ENCODE results near the gene JMJD6.
"Not testable (repeated sequence)": the region's sequence is repeated elsewhere in the genome, so short reads cannot be mapped to it uniquely, and the experiment has no call there.

The JMJD6 gene

DNA sequence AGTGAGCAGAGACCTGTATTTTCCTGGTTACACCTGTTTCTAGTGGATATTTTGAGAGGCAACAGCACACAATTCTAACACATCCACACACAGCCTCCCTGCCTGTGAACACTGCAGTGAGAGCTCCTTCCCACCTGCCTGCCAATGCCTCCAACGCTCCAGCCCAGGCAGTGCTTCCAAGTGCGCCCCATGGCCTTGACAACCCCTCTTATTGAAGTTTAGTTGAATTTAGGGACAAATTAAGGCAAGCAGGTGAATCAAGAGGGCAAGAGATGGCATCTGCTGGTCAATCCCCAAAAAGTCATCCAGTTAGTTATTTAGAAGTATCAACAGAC lies 10.9 kb downstream of the JMJD6 start:
- no peak for DNase-seq

DNA sequence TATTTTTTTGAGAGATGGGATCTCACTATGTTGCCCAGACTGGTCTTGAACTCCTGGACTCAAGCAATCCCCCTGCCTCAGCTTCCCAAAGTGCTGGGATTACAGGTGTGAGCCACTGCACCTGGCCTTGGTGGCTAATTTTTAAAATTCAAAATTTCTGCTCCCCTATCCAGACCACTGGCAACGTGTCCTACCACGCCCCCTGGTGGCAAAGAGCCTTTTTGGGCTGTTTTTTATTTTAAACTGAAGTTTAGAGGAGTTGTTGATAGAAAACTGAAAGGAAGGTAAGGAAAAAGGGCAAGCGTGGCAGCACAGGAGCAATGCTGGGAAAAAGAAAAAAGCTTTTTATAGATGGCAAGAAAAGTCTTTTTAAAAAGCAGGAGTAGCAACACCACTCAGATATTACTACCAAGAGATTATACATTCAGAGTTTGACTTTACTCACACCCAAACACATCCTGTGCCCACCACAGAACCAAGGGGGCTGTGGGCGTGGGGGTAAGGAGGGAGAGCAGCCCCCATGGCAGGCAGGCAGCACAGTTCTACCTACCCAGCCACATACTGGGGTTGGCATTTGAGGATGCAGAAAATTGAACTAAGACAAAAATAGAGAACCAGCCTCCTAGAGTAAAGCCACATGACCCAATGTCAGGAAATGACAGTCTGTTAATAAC lies 11.4 kb downstream of the JMJD6 start:
- DNase-seq = peak; percentile 50

GRCh38 chr17:76714336-76714735 lies 12.1 kb downstream of the JMJD6 start:
- no peak for DNase-seq

- no peak for DNase-seq
These were observed 12.6 kb downstream of the JMJD6 start for GRCh38 chr17:76713765-76714164.

DNA sequence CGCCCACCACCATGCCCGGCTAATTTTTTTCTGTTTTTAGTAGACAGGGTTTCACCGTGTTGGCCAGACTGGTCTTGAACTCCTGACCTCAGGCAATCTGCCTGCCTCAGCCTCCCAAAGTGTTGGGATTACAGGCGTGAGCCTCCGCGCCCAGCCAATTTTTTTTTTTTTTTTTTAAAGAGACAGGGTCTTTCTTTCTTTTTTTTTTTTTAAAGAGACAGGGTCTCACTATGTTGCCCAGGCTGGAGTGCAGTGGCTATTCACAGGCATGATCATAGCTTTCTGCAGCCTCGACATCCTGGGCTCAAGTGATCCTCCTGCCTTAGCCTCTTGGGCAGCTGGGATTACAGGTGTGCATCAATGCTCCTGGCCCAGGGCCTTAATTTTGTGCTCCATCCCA lies 14.1 kb downstream of the JMJD6 start:
- DNase-seq = not testable (repeated sequence)

- DNase-seq = no peak
These were observed 15.4 kb downstream of the JMJD6 start, which contains the start of gene MXRA7 for GRCh38 chr17:76710863-76711611. Gene MXRA7, minus strand, starts transcription at chr17:76710965. Its CDS starts 19 bp downstream, at chr17:76710946.

- not testable (repeated sequence) for DNase-seq
These were observed 16.2 kb downstream of the JMJD6 start for GRCh38 chr17:76709951-76710862.

DNA sequence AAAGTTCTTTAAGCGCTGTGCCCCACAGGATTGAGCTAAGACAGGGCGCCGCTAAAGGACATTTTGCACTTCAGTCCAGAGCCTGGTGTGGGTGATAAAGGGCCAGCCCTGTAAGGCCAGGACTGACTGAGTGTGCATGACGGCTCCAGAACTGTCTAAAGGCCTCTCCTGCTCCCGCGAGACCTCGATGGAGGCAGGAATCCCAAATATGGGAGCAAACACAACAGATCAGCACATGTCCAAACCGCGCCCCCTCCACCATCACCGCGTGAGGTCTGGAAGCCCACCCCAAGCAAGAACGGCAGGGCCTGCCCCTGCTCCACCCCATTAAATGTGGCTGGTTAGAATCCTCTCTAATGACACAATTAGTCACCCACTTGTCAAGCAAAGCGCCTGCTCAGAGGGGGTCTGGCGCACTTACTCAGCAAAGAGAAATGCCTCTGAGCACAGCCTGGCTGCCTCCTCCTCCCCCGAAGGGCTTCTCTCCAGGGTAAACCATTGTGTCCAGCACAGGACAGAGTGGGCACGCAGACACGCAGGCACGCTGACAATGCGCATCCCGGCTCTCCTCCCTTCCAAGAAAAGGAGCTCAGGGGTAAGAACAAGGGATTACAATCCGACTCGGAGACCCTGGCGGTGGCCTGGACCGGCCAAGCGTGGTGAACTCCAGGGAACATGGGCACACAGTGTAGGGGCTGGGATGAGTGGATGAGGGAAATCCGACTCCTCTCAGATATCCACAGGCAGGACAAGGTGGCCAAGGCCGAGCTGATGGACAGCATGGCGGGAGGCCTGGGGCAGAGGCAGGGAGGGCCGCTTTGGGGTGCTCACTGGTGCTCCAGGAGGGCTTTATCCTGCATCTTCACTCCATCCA lies 17.1 kb downstream of the JMJD6 start:
- DNase-seq = no peak

GRCh38 chr17:76707985-76708807 lies 18.2 kb downstream of the JMJD6 start:
- DNase-seq = no peak

DNA sequence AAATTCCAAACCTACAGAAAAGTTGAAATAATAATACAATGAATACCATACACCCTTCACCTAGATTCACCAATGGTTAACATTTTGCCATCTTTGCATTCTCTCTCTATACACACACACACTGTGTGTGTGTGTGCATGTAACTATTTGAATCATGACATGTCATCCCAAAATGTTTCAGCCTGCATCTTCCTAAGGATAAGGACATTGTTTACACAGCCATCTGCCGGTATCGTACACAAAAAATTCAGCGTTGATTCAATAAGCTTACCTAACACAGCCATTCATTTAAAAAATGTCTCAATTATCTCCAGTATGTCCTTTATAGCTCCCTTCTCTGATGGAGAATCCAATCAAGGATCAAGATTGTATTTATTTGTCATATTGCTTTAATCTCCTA lies 19.6 kb downstream of the JMJD6 start:
- DNase-seq = no peak

DNA sequence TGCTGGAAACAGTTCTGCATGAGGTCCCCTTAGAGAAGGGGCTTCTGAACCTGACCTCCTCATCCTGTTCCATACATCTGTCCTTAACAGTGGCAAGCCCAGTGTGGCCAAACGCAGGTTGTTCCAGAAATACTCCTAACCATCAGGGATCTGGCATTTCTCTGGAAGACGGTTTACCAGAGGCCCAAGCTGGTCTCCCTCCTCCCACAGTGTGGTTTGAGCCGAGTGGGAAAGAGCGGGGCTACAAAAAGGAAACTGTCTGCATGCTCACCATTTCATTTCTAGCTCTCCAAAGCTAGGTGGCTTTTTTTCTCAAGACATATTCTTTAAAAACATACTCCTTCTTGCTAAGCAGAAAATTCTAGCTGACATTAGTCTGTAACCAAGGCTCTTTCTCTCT lies 21.6 kb downstream of the JMJD6 start:
- DNase-seq = no peak

GRCh38 chr17:76702941-76703637 lies 23.3 kb downstream of the JMJD6 start:
- DNase-seq = no peak

- DNase-seq = no peak
These were observed 24.3 kb downstream of the JMJD6 start for GRCh38 chr17:76702076-76702475.

- DNase-seq = no peak
These were observed 24.9 kb downstream of the JMJD6 start for GRCh38 chr17:76701471-76701967.

DNA sequence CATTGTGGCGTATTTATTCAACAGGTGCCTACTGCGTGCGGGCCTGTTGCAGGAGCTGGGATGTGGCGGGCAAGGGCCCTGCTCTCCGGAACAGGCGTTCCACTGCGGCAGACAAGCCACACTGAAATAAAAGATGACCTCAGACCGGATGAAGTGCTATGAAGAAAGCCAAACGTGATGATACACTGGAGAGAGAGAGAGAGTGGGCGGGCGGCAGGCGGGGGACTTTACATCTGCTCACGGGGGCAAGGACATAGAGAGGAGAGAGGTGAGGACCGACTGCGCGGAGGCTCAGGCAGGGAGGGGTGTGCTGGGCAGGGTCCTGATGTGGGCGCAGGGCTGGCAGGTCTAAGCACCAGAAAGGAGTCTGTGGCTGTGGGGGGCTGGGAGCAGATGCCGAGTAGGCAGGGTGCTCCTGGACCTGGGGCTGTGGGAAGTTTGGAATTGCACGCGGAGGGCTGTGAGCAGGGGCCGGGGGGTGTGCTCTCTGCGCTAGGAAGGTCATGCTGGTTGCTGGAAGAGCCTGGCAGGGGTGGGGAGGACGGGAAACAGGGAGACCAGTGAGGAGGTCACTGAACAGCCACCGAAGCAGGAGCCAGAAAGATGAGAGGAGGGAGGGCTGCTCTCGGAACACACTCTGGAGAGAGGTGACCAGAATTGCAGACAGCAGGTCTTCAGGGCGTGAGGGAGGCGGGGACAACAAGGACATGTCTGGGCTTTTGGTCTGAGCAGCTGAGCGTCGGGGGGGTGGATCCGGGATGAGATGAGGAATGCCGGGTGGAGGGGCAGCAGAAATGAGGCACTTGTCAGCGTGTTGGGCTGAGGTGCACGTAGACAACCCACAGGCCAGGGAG lies 25.6 kb downstream of the JMJD6 start:
- no peak for DNase-seq

- DNase-seq = no peak
These were observed 26.2 kb downstream of the JMJD6 start for GRCh38 chr17:76700270-76700616.

- DNase-seq = not testable (repeated sequence)
These were observed 27.9 kb downstream of the JMJD6 start for GRCh38 chr17:76698466-76698977.

- no peak for DNase-seq
These were observed 28.5 kb downstream of the JMJD6 start for GRCh38 chr17:76697702-76698465.
